ENCODE results near the gene SPECC1L.

SPECC1L gene

DNA sequence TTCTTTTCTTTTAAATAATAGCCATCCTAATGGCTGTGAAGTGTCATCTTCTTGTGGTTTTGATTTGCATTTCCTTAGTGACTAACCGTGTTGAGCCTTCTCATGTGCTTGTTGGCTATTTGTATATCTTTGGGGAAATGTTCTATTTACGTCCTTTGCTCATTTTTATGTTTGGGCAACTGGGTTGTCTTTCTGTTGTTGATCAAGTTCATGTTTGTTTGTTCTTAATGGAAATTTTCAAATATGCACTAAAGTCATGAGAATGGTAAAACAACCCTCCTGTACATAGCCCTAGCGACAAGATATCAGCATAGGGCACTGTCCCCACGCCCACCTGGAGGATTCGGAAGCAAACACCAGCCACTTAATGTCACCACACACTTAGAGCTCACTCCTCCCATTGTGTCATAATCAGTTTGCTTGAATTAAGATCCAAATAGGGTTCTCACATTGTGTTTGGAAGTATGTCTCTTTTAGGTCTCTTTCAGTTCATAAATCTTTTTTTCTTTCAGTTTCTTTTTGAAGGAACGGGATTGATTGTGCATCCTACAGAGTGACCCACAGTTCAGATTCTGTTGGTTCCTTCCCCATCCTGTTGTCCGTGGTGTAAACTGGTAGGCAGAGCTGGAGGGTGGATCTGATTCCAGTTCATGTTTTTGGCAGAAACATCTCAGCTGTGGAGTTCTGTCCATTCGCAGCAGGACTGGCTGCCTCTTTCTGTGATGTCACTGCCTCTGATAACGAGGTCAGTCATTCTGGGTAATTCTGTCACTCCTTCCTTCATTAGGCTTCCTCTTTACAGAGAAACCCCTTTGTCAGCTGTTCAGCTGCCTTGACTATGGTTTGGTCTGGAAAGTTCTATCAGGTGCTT is 130.3 kb downstream of the SPECC1L start:
- no peak for DNase-seq (ENCODE audit: low read depth in 2 of 2)

- no peak for DNase-seq (ENCODE audit: low read depth in 2 of 2)
Observed at GRCh38 chr22:24401931-24402367, 131.3 kb downstream of the SPECC1L start.

- DNase-seq (ENCODE audit: low read depth in 2 of 2), result no peak
Observed at GRCh38 chr22:24402460-24403192, 132.0 kb downstream of the SPECC1L start.

DNA sequence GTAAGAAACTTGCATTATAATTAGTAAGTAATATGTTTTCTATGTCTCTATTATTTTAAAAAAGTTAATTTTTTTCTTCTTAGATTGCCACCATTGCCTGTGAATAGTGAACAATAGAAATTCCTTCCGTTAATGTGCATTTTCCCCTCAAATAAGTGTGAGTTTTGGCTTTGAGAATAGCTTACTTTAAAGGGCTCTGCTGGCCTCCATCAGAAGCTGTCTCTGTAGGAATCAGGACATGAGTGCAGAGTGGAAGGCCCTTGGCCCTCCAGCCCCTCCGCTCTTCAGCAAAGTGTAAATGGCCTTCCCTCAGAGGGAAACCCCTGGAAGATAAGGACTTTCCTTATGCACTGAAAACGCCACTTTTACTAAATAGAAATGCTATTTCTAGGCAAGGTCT is 132.7 kb downstream of the SPECC1L start:
- no peak for DNase-seq (ENCODE audit: low read depth in 2 of 2)

DNA sequence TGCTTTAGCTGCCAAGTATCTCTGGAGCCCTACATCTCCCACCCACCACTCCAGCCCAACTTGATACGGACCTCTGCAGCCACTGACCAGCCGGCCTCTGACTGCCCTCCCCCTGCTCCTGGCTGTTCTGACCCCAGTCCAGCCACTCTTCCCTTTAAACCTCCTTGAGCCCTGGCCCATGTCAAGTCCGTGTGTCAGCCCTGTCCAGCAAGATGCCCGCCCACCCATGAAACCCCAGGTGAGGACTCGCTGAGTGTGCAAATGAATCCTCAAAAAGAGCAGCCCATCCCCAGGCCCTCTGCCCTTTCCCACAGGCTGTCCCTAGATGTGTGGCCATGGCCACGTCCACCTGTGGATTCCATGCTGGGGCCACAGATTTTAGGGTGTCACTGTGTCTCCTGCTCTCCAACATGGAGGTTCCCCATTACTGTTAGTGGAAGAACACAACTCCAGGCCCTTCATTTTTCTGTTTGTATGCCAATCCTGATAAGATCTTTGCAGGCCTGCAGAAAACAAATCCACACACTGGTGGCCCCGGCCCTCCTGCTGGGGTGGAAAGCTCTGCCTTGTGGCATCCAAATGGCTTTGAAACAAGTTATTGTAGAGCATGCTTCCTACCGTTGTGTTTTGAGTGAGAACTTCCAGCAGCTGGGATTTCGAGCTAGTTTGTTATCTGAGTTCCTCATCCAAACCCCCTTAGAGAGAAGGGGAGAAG is 134.1 kb downstream of the SPECC1L start:
- no peak for DNase-seq (ENCODE audit: low read depth in 2 of 2)

DNA sequence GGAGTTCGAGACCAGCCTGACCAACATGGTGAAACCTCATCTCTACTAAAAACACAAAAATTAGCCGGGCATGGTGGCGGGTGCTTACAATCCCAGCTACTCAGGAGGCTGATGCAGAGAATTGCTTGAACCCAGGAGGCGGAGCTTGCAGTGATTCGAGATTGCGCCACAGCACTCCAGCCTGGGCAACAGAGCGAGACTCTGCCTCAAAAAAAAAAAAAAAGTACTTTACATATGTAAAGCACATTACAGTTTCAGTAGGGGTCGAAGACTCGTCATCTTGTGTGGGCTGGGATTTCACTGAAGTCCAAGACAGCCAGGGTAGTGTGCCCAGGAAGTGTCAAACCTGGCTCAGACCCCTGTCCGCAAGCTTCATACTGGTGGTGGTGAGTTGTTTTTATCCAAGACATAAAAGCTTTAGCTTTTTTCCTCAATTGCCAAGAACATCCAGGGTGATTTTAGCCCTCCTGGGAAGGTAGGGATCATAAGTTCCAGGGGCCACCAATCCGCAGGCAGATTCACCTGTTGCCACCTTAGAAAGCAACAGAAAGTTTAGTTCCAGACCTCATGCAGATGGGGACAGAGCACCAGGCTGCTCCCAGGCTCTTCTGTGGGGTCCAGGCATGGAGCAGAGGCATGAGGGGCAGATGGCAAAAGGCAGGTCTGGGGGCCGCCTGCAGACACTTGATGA is 135.1 kb downstream of the SPECC1L start:
- no peak for DNase-seq (ENCODE audit: low read depth in 2 of 2)

DNA sequence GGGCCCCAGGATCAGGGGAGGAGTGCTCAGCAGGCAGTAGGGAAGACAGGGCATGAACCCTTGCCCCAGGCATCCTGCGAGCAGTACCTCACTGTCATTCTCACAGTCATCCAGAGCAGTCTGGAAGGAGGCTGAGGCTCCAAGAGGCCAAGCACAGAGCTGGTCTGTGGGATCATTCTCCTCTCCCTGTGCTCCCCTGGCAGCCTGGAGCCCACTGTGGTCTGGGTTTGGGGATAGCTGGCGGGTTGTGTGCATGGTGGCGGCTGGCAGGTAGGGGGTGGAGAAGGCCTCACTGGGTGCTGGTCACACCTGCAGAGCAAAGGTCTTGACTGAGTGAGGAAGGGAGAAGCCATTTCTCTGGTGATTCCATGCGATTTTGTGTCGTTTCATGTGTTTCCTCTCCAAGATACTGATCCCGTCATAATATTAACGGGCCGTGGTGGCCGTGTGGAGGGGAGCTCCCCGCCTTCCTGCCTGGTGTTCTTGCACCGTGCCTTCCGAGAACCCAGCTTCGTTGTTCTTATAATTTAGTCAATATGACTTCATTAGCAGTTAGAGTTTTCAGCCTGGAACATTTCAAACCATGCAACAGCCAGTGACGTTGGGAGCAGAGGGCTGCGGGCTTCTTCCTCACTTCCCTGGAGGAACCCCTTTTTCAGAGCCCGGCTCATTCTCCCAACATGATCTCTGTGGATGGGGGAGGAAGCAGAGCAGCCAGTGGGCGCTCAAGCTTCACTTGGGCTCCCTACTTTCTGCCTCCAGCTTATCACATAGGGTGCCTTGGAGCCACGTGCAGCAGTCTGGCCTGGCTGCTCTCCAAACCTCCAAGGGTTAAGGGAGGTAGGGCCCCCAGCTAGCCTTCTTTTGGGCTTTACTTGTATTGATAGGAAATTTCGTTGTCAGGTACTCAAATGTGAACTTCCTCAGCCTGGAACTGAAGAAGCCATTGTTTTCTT is 136.0 kb downstream of the SPECC1L start:
- DNase-seq (ENCODE audit: low read depth in 2 of 2), result no peak

- DNase-seq (ENCODE audit: low read depth in 2 of 2), result no peak
Observed at GRCh38 chr22:24407278-24407665, 136.6 kb downstream of the SPECC1L start.

DNA sequence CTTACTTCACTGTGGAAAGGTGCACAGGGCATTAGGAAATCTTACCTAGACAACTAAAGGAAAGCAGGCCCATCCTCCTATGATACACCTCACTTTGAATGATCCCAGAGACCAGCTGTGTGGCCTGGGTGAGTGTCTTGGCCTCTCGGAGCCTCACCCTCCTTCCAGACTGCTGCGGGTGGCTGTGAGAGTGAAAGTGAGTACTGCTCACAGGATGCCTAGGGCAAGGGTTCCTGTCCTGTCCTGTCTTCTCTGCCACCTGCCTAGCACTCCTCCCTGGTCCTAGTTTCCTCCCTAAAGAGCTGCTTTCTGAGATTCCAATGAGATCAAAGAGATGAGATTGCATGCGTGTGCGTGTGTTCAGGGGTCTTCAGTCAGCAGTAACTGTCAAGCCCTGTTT is 137.3 kb downstream of the SPECC1L start:
- DNase-seq (ENCODE audit: low read depth in 2 of 2), result no peak

- DNase-seq (ENCODE audit: low read depth in 2 of 2), result no peak
Observed at GRCh38 chr22:24408630-24409029, 138.0 kb downstream of the SPECC1L start.

- DNase-seq (ENCODE audit: low read depth in 2 of 2), result no peak
Observed at GRCh38 chr22:24409707-24410106, 139.1 kb downstream of the SPECC1L start.

GRCh38 chr22:24410110-24410856 is 139.7 kb downstream of the SPECC1L start:
- DNase-seq (ENCODE audit: low read depth in 2 of 2), result no peak

DNA sequence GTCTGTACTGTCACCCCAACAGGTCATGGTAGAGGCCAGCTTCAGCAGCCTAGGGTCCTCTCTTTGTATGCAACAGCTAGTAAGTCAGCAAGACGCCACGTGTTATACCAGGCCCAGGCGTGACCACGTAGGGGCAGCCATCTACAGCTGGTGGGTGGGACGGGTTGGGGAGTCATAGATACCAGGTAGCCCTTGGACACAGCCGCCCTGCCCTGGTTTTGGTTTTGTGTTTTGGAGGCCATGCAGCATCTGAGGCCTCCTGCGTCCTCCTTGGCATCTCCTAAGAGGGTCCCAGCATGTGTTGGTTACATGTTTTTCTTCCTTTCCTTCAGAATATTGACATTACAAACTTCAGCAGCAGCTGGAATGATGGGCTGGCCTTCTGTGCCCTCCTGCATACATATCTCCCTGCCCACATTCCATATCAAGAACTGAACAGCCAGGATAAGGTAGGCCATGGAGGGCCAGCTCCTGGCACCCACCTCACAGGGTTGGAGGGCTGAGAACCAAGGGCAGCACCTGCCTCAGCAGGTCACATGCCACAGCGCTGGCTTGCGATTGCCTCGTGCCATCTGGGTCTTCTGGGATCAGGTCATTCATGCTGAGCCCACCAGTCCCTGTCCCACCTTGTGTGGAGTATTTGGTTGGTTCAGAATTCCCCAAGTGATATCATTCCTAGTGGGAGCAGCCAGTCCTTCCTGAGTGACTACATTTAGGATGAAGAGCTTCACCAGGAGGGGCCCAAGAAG is 140.8 kb downstream of the SPECC1L start:
- DNase-seq (ENCODE audit: low read depth in 2 of 2), result no peak

DNA sequence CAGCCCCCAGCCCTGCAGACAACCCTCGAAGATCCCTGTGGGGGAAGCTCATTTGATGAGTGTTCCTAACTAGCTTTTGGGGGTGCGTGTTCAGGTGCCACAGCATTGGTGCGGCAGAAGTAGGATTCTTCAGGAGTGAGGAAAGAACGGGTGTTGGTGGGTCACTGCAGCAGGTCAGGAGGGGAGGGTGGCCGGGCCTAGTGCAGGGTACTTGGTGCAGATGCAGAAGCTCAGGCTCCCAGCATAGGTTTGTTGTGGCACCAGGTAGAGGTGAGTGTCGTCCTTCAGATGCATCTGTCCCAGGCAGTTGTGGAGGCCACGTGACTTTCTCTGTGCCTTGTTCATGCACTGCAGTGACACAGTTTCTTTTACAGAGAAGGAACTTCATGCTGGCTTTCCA is 141.6 kb downstream of the SPECC1L start:
- no peak for DNase-seq (ENCODE audit: low read depth in 2 of 2)

DNA sequence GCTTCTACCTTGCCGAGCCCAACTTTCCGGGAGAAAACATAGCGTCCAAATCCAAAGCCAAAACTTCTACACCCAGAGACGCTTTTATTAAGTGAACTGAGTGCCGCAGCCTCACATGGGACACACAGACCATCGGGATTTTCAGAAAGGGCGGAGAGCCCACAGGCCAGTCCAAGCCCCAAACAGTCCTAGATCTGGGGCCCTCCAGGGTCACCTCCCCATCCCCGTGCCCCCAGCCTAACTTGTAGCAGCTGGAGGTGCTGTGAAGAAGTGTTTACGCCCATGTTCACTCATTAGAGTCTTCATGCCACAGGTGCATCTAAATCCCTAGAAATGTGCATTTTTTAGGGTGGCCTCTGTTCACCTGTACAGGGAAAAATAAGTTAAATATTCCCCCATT is 142.6 kb downstream of the SPECC1L start:
- DNase-seq (ENCODE audit: low read depth in 2 of 2), result no peak

GRCh38 chr22:24413736-24414385 is 143.2 kb downstream of the SPECC1L start:
- no peak for DNase-seq (ENCODE audit: low read depth in 2 of 2)

GRCh38 chr22:24414523-24414922 is 143.9 kb downstream of the SPECC1L start:
- no peak for DNase-seq (ENCODE audit: low read depth in 2 of 2)

Measured in stimulated activated CD4-positive, alpha-beta T cell treated with anti-CD3 and anti-CD28 coated beads, Interleukin-1b, Interleukin-23, amount 100 ng/mL, for 4 hours (primary cell).